HG02610 (cell line): ENCODE data around the gene KCNH1.
"Not testable (repeated sequence)": the region's sequence is repeated elsewhere in the genome, so short reads cannot be mapped to it uniquely, and the experiment has no call there.

ENCODE experiments used
- ATAC-seq: cut with Tn5 transposase; IDR thresholded peaks from one replicate; pipeline ENCODE4 v1.9.1; 2021; ENCODE audit warnings: mild to moderate bottlenecking, moderate library complexity; ENCODE audit not compliant: unreplicated experiment

KCNH1 gene

GRCh38 chr1:211099393-211099792, 34.6 kb downstream of the KCNH1 start:
- ATAC-seq, result no peak

GRCh38 chr1:211095381-211095780, 38.6 kb downstream of the KCNH1 start:
- ATAC-seq, result no peak

- no peak for ATAC-seq
These were observed 41.0 kb downstream of the KCNH1 start for GRCh38 chr1:211092955-211093354.

GRCh38 chr1:211091867-211092266, 42.1 kb downstream of the KCNH1 start:
- ATAC-seq, result no peak

- no peak for ATAC-seq
These were observed 44.4 kb downstream of the KCNH1 start for GRCh38 chr1:211089536-211089935.

GRCh38 chr1:211088156-211088555, 45.8 kb downstream of the KCNH1 start:
- no peak for ATAC-seq

- no peak for ATAC-seq
These were observed 51.1 kb downstream of the KCNH1 start for GRCh38 chr1:211082824-211083223.

GRCh38 chr1:211081447-211081846, 52.5 kb downstream of the KCNH1 start:
- not testable (repeated sequence) for ATAC-seq

- ATAC-seq, result no peak
These were observed 65.0 kb downstream of the KCNH1 start for GRCh38 chr1:211068976-211069375.

- no peak for ATAC-seq
These were observed 67.1 kb downstream of the KCNH1 start for GRCh38 chr1:211066781-211067384.

- ATAC-seq, result not testable (repeated sequence)
These were observed 92.1 kb downstream of the KCNH1 start for GRCh38 chr1:211041838-211042237.

GRCh38 chr1:211037095-211037494, 96.9 kb downstream of the KCNH1 start:
- no peak for ATAC-seq

GRCh38 chr1:211036381-211037060, 97.4 kb downstream of the KCNH1 start:
- ATAC-seq, result no peak

GRCh38 chr1:211035821-211036380, 98.0 kb downstream of the KCNH1 start:
- ATAC-seq, result no peak

- ATAC-seq, result no peak
These were observed 99.9 kb downstream of the KCNH1 start for GRCh38 chr1:211033921-211034525.

GRCh38 chr1:211024901-211025300, 109.0 kb downstream of the KCNH1 start:
- ATAC-seq, result no peak

- no peak for ATAC-seq
These were observed 114.7 kb downstream of the KCNH1 start for GRCh38 chr1:211019266-211019665.

- no peak for ATAC-seq
These were observed 115.3 kb downstream of the KCNH1 start for GRCh38 chr1:211018690-211019089.

- ATAC-seq, result no peak
These were observed 116.8 kb downstream of the KCNH1 start for GRCh38 chr1:211017075-211017718.

- ATAC-seq, result no peak
These were observed 119.7 kb downstream of the KCNH1 start for GRCh38 chr1:211014275-211014674.
